ENCODE results near the gene NCCRP1. TPM values are rescaled to one million over a fixed set of nuclear protein-coding genes. Genes with fewer than 3 reads are reported as not detected.

NCCRP1 gene
- total RNA-seq, 4 donors from 2014 or later: 0.45 to 0.81 (median 0.78) TPM; not detected in 1

GRCh38 chr19:39150807-39151600, 45.8 kb upstream of the NCCRP1 start:
- intact Hi-C loops (cut with DNase I): no loop called here
- no peaks in the 10 kb centered on the region for H3K9me3 ChIP-seq
- no peaks in the 10 kb centered on the region for H3K36me3 ChIP-seq
- no peak for DNase-seq
- no peaks in the 10 kb centered on the region for H3K27me3 ChIP-seq
- no peak overlapping the region for H3K4me3 ChIP-seq (replicated peaks in 1 of 3)
- no peak overlapping the region for H3K27ac ChIP-seq
- 82 to 84% methylated on average over 26 of the region's 26 CpGs for WGBS, 2 donors
- H3K4me1 ChIP-seq: peaks cover 26 to 32% of the 10 kb centered on the region in 2 donors
- TF ChIP-seq CTCF (IDR thresholded peaks at IDR 0.05): no peak
- no peak for TF ChIP-seq POLR2A (IDR thresholded peaks at IDR 0.05)

GRCh38 chr19:39152066-39152465, 44.7 kb upstream of the NCCRP1 start:
- no peaks in the 10 kb centered on the region for H3K9me3 ChIP-seq
- intact Hi-C loops (cut with DNase I): no loop called here
- TF ChIP-seq CTCF (IDR thresholded peaks at IDR 0.05): no peak
- no peak for TF ChIP-seq POLR2A (IDR thresholded peaks at IDR 0.05)
- H3K4me3 ChIP-seq (replicated peaks in 1 of 3): no peak overlapping the region
- H3K27ac ChIP-seq: no peak overlapping the region
- H3K27me3 ChIP-seq: no peaks in the 10 kb centered on the region
- peaks cover 34 to 37% of the 10 kb centered on the region in 2 donors for H3K4me1 ChIP-seq
- 95% methylated on average over 10 of the region's 10 CpGs for WGBS, 2 donors
- no peak for DNase-seq
- no peaks in the 10 kb centered on the region for H3K36me3 ChIP-seq

GRCh38 chr19:39154100-39154628, 42.6 kb upstream of the NCCRP1 start:
- DNase-seq: peak; percentile 83 to 84
- TF ChIP-seq CTCF (IDR thresholded peaks at IDR 0.05) (peak in 1 of 6 experiments; percentile 38), POLR2A (IDR thresholded peaks at IDR 0.05) (no peak)
- intact Hi-C loops (cut with DNase I): no loop called here
- H3K27ac ChIP-seq: peak overlapping the region; percentile 64 to 78 (median 68)
- no peaks in the 10 kb centered on the region for H3K36me3 ChIP-seq
- H3K4me3 ChIP-seq (replicated peaks in 1 of 3): no peak overlapping the region
- no peaks in the 10 kb centered on the region for H3K9me3 ChIP-seq
- no peaks in the 10 kb centered on the region for H3K27me3 ChIP-seq
- peaks cover 35 to 54% of the 10 kb centered on the region in 2 donors for H3K4me1 ChIP-seq
- WGBS, 2 donors: 27 to 28% methylated on average over 13 of the region's 13 CpGs

GRCh38 chr19:39154629-39155100, 42.1 kb upstream of the NCCRP1 start:
- 10 to 26% methylated on average over 10 to 11 of the region's 11 CpGs for WGBS, 2 donors
- peaks cover 35 to 56% of the 10 kb centered on the region in 2 donors for H3K4me1 ChIP-seq
- H3K4me3 ChIP-seq (replicated peaks in 1 of 3): no peak overlapping the region
- TF ChIP-seq CTCF (IDR thresholded peaks at IDR 0.05): peak in 2 of 6 experiments; percentile 25 to 42
- no peak for TF ChIP-seq POLR2A (IDR thresholded peaks at IDR 0.05)
- H3K27ac ChIP-seq: peak overlapping the region; percentile 64 to 78 (median 68)
- intact Hi-C loops (cut with DNase I): no loop called here
- H3K27me3 ChIP-seq: no peaks in the 10 kb centered on the region
- peak; percentile 92 for DNase-seq
- no peaks in the 10 kb centered on the region for H3K36me3 ChIP-seq
- H3K9me3 ChIP-seq: no peaks in the 10 kb centered on the region

All from thyroid gland (tissue), 4 donors.